K562 (cell line): Measurements from ENCODE around the gene SUSD3. TPM values are rescaled to one million over a fixed set of nuclear protein-coding genes. Genes with fewer than 3 reads are reported as not detected.

ENCODE experiments used
- CAMTA2 ChIP-seq: fragments of 250-450 bp; sonication (Bioruptor Pico); conservative IDR thresholded peaks from 2 replicates; pipeline ENCODE4 v1.5.1; 2022
- CBX1 ChIP-seq: sonication (generic); IDR thresholded peaks from 2 replicates; pipeline ENCODE4 v1.6.1; 2016; ENCODE audit warnings: antibody characterized with exemption, low read depth, mild to moderate bottlenecking
- DPF2 ChIP-seq: fragments of 450-650 bp; IDR thresholded peaks from 2 replicates; pipeline ENCODE4 v1.6.1; 2016
- FOSL1 ChIP-seq: fragments of 200-800 bp; sonication (Bioruptor generic); conservative IDR thresholded peaks from 2 replicates; pipeline ENCODE4 v1.6.1; 2016; ENCODE audit warnings: missing genetic modification characterization, missing compliant biosample characterization
- FUS ChIP-seq: fragments of 200-400 bp; formaldehyde crosslinking; optimal IDR thresholded peaks from 2 replicates; pipeline ENCODE3; 2017; ENCODE audit warnings: low read depth, low read length
- HMG20B ChIP-seq: fragments of 250-450 bp; sonication (Bioruptor Pico); IDR thresholded peaks from 2 replicates; pipeline ENCODE4 v1.5.0; 2021; ENCODE audit warnings: mild to moderate bottlenecking
- HNRNPK ChIP-seq: fragments of 200-400 bp; formaldehyde crosslinking; IDR thresholded peaks from one replicate; pipeline ENCODE4 v1.6.1; 2018; ENCODE audit warnings: mild to moderate bottlenecking, low read depth, low read length; ENCODE audit not compliant: poor library complexity, severe bottlenecking
- KDM4B ChIP-seq, 2 experiments: fragments of 450-650 bp in 1 of 2; sonication (generic) in 1 of 2; IDR thresholded peaks; 2 replicates each; pipeline ENCODE4 v1.6.1; 2016 to 2017; ENCODE audit warnings: borderline replicate concordance in 2 of 2, antibody characterized with exemption in 1 of 2, low read depth in 1 of 2, mild to moderate bottlenecking in 1 of 2
- POLR2H ChIP-seq: IDR thresholded peaks from 2 replicates; pipeline ENCODE4 v1.6.1; 2016; ENCODE audit warnings: missing genetic modification characterization, low read depth, mild to moderate bottlenecking, control low read depth, missing compliant biosample characterization, moderate library complexity
- POU5F1 ChIP-seq: fragments of 150-350 bp; IDR thresholded peaks from 2 replicates; pipeline ENCODE4 v1.6.1; 2014; ENCODE audit warnings: borderline replicate concordance, low read length, low read depth, mild to moderate bottlenecking; ENCODE audit not compliant: partially characterized antibody
- PPARD ChIP-seq: fragments of 250-450 bp; sonication (Bioruptor Pico); IDR thresholded peaks from 2 replicates; pipeline ENCODE4 v1.8.0; 2022; ENCODE audit warnings: inconsistent platforms, mild to moderate bottlenecking, moderate library complexity
- RUNX1 ChIP-seq: sonication (generic); IDR thresholded peaks from 2 replicates; pipeline ENCODE4 v1.6.1; 2016; ENCODE audit warnings: antibody characterized with exemption, low read depth
- SP1 ChIP-seq: sonication (generic); formaldehyde crosslinking; IDR thresholded peaks from 2 replicates; pipeline ENCODE4 v1.8.1; 2022; ENCODE audit warnings: mild to moderate bottlenecking, missing genetic modification reagents
- TAL1 ChIP-seq: fragments of 450-650 bp; IDR thresholded peaks from 2 replicates; pipeline ENCODE4 v1.6.1; 2016; ENCODE audit warnings: mild to moderate bottlenecking
- TGIF2 ChIP-seq: sonication (generic); formaldehyde crosslinking; IDR thresholded peaks from 2 replicates; pipeline ENCODE4 v1.8.1; 2022; ENCODE audit warnings: mild to moderate bottlenecking, missing genetic modification reagents, moderate library complexity
- THRAP3 ChIP-seq: fragments of 450-650 bp; IDR thresholded peaks from 2 replicates; pipeline ENCODE4 v1.6.1; 2016; ENCODE audit warnings: mild to moderate bottlenecking, inconsistent platforms, borderline replicate concordance
- XRCC3 ChIP-seq: fragments of 450-650 bp; IDR thresholded peaks from 2 replicates; pipeline ENCODE4 v1.6.1; 2017; ENCODE audit warnings: mild to moderate bottlenecking, moderate library complexity
- ZNF780A ChIP-seq: fragments of 250-450 bp; sonication (Bioruptor Pico); IDR thresholded peaks from 2 replicates; pipeline ENCODE4 v1.5.0; 2021; ENCODE audit warnings: mild to moderate bottlenecking
- polyA plus RNA-seq, 8 experiments: library from polyadenylated mRNA; depleted of rRNA in 4 of 8; stranded (reverse) in 5 of 8; unstranded in 3 of 8; fragments of >200 nt; fragmentation: Nextera tagmentation in 2 of 8; fragmentation: Illumina TruSeq in 1 of 8; extraction: Ambion mirVana in 2 of 8; extraction: Trizol in 1 of 8; gene quantifications; 2 replicates each; pipeline versions ENCODE4 v1.2.1 to v1.2.3, GENCODE V29; 2011 to 2014; ENCODE audit warnings: inconsistent platforms in 1 of 8, missing spikeins in 1 of 8
- total RNA-seq, 7 experiments: library from RNA; depleted of rRNA in 6 of 7; stranded (reverse); fragments of >200 nt in 6 of 7; fragmentation: Illumina TruSeq in 2 of 7; extraction: Trizol in 2 of 7; gene quantifications; 2 replicates each; pipeline versions ENCODE4 v1.2.1 to v1.2.3, GENCODE V29; 2011 to 2021; ENCODE audit warnings: low replicate concordance in 1 of 7
- TF ChIP-seq, protein P1 (sequence below), 2 experiments: fragments of 450-650 bp in 1 of 2; IDR thresholded peaks; 2 replicates each; pipeline ENCODE4 v1.6.1; 2011 to 2017; ENCODE audit warnings: low read depth in 2 of 2, antibody characterized with exemption in 1 of 2, borderline replicate concordance in 1 of 2, low read length in 1 of 2, mild to moderate bottlenecking in 1 of 2, mixed read lengths in 1 of 2; ENCODE audit not compliant: control insufficient read depth in 1 of 2
- TF ChIP-seq, protein P2 (sequence below), 2 experiments: fragments of 450-650 bp in 1 of 2; sonication (generic) in 1 of 2; formaldehyde crosslinking; conservative IDR thresholded peaks; 2 replicates each; pipeline versions ENCODE4 v1.4.0 to v1.8.1; 2020 to 2022; ENCODE audit warnings: mild to moderate bottlenecking in 1 of 2, missing genetic modification reagents in 1 of 2
- TF ChIP-seq, protein P3 (sequence below): fragments of 450-650 bp; formaldehyde crosslinking; IDR thresholded peaks from 2 replicates; pipeline ENCODE4 v1.4.0; 2022; ENCODE audit warnings: mild to moderate bottlenecking, moderate library complexity
- TF ChIP-seq, protein P4 (sequence below): fragments of 250-450 bp; sonication (Bioruptor Pico); IDR thresholded peaks from 2 replicates; pipeline ENCODE4 v1.8.0; 2022; ENCODE audit warnings: inconsistent platforms
- TF ChIP-seq, protein P5 (sequence below): fragments of 450-650 bp; IDR thresholded peaks from one replicate; pipeline ENCODE4 v1.6.1; 2018; ENCODE audit warnings: mild to moderate bottlenecking, moderate library complexity; ENCODE audit not compliant: partially characterized antibody

SUSD3 gene
- total and polyA plus RNA-seq, 9 of the 15 experiments (the other 6 are each of a cell fraction or from before 2014, with no cell fraction given), result 1.3 to 21.7 (median 11.4) TPM

DNA sequence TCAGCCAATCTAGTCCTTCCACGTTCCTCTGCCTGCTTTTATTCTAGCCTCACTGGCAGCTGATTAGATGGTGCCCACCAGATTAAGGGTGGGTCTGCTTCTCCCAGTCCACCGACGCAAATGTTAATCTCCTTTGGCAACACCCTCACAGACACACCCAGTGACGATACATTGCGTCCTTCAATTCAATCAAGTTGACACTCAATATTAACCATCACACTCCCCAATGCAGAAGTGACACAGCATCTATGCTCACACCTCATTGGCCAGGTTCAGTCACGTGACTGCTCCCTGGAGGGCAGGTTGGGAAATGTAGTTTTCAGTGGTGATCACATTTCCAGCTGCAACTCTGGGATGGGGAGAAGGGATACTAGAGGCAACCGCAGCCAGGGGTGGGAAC is 13.0 kb downstream of the SUSD3 start (continued):
- no peak for TF ChIP-seq THRAP3
- no peak for TF ChIP-seq PPARD (CRISPR knock-in tag)
- TF ChIP-seq, protein P1, sequence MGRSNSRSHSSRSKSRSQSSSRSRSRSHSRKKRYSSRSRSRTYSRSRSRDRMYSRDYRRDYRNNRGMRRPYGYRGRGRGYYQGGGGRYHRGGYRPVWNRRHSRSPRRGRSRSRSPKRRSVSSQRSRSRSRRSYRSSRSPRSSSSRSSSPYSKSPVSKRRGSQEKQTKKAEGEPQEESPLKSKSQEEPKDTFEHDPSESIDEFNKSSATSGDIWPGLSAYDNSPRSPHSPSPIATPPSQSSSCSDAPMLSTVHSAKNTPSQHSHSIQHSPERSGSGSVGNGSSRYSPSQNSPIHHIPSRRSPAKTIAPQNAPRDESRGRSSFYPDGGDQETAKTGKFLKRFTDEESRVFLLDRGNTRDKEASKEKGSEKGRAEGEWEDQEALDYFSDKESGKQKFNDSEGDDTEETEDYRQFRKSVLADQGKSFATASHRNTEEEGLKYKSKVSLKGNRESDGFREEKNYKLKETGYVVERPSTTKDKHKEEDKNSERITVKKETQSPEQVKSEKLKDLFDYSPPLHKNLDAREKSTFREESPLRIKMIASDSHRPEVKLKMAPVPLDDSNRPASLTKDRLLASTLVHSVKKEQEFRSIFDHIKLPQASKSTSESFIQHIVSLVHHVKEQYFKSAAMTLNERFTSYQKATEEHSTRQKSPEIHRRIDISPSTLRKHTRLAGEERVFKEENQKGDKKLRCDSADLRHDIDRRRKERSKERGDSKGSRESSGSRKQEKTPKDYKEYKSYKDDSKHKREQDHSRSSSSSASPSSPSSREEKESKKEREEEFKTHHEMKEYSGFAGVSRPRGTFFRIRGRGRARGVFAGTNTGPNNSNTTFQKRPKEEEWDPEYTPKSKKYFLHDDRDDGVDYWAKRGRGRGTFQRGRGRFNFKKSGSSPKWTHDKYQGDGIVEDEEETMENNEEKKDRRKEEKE (IDR thresholded peaks at IDR 0.05; ENCODE audit: borderline replicate concordance in 1 of 2, control insufficient read depth in 1 of 2, low read depth in 2 of 2, low read length in 1 of 2), result no peak
- no peak for TF ChIP-seq HNRNPK
- TF ChIP-seq SP1 (CRISPR knock-in tag), result no peak
- no peak for TF ChIP-seq HMG20B (CRISPR knock-in tag)
- TF ChIP-seq, protein P2, sequence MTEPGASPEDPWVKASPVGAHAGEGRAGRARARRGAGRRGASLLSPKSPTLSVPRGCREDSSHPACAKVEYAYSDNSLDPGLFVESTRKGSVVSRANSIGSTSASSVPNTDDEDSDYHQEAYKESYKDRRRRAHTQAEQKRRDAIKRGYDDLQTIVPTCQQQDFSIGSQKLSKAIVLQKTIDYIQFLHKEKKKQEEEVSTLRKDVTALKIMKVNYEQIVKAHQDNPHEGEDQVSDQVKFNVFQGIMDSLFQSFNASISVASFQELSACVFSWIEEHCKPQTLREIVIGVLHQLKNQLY (CRISPR knock-in tag; conservative IDR thresholded peaks at IDR 0.05), result no peak
- TF ChIP-seq CBX1, result no peak
- TF ChIP-seq ZNF780A, result no peak
- no peak for TF ChIP-seq CAMTA2 (CRISPR knock-in tag)
- no peak for TF ChIP-seq POU5F1
- no peak for TF ChIP-seq FOSL1 (tag)
- TF ChIP-seq, protein P3, sequence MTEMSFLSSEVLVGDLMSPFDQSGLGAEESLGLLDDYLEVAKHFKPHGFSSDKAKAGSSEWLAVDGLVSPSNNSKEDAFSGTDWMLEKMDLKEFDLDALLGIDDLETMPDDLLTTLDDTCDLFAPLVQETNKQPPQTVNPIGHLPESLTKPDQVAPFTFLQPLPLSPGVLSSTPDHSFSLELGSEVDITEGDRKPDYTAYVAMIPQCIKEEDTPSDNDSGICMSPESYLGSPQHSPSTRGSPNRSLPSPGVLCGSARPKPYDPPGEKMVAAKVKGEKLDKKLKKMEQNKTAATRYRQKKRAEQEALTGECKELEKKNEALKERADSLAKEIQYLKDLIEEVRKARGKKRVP (CRISPR knock-in tag), result no peak
- no peak for TF ChIP-seq XRCC3
- no peak for TF ChIP-seq TGIF2
- TF ChIP-seq, protein P4, sequence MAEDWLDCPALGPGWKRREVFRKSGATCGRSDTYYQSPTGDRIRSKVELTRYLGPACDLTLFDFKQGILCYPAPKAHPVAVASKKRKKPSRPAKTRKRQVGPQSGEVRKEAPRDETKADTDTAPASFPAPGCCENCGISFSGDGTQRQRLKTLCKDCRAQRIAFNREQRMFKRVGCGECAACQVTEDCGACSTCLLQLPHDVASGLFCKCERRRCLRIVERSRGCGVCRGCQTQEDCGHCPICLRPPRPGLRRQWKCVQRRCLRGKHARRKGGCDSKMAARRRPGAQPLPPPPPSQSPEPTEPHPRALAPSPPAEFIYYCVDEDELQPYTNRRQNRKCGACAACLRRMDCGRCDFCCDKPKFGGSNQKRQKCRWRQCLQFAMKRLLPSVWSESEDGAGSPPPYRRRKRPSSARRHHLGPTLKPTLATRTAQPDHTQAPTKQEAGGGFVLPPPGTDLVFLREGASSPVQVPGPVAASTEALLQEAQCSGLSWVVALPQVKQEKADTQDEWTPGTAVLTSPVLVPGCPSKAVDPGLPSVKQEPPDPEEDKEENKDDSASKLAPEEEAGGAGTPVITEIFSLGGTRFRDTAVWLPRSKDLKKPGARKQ (CRISPR knock-in tag), result no peak
- no peak for TF ChIP-seq FUS
- no peak for TF ChIP-seq POLR2H
- no peak for TF ChIP-seq RUNX1
- TF ChIP-seq, protein P5, sequence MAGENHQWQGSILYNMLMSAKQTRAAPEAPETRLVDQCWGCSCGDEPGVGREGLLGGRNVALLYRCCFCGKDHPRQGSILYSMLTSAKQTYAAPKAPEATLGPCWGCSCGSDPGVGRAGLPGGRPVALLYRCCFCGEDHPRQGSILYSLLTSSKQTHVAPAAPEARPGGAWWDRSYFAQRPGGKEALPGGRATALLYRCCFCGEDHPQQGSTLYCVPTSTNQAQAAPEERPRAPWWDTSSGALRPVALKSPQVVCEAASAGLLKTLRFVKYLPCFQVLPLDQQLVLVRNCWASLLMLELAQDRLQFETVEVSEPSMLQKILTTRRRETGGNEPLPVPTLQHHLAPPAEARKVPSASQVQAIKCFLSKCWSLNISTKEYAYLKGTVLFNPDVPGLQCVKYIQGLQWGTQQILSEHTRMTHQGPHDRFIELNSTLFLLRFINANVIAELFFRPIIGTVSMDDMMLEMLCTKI, result no peak
- no peak for TF ChIP-seq KDM4B (IDR thresholded peaks at IDR 0.05; ENCODE audit: borderline replicate concordance in 2 of 2, low read depth in 1 of 2)
- TF ChIP-seq DPF2, result peak; percentile 62
- no peak for TF ChIP-seq TAL1
